Neural cell (in vitro differentiated cells): ENCODE data around the gene PHACTR4. TPM values are rescaled to one million over a fixed set of nuclear protein-coding genes. Genes with fewer than 3 reads are reported as not detected.

Experiments
- H2AFZ ChIP-seq: fragments of 200-600, 300-800 bp; sonication (generic), shearing (Covaris generic); 2 replicates; pipeline ENCODE4 v1.6.0; 2014; ENCODE audit warnings: low read depth, mild to moderate bottlenecking, antibody characterized with exemption, low read length, moderate library complexity
- H3F3A ChIP-seq: fragments of 200-600 bp; shearing (Covaris generic); 2 replicates; pipeline ENCODE4 v1.6.1; 2016; ENCODE audit warnings: mild to moderate bottlenecking, moderate library complexity, mixed read lengths, antibody characterized with exemption, low read length; ENCODE audit not compliant: insufficient read depth, poor library complexity, severe bottlenecking
- H3K27ac ChIP-seq: fragments of 200-600, 300-800 bp; sonication (generic), shearing (Covaris generic); 2 replicates; pipeline ENCODE4 v1.5.1; 2014; ENCODE audit warnings: mild to moderate bottlenecking, low read length, moderate library complexity
- H3K27me3 ChIP-seq: fragments of 300-800, 200-600 bp; sonication (generic), shearing (Covaris generic); 2 replicates; pipeline ENCODE4 v1.6.0; 2014; ENCODE audit warnings: mild to moderate bottlenecking, low read depth, low read length, moderate library complexity; ENCODE audit not compliant: insufficient read depth
- H3K36me3 ChIP-seq: fragments of 300-800, 200-600 bp; sonication (generic), shearing (Covaris generic); 2 replicates; pipeline ENCODE4 v1.5.1; 2014; ENCODE audit warnings: mild to moderate bottlenecking, antibody characterized with exemption, low read length, moderate library complexity; ENCODE audit not compliant: insufficient read depth
- H3K4me2 ChIP-seq: fragments of 300-800, 200-600 bp; sonication (generic), shearing (Covaris generic); 2 replicates; pipeline ENCODE4 v1.6.0; 2014; ENCODE audit warnings: mild to moderate bottlenecking, low read length
- H3K4me3 ChIP-seq: fragments of 300-800, 200-600 bp; sonication (generic), shearing (Covaris generic); 2 replicates; pipeline ENCODE4 v1.5.1; 2014; ENCODE audit warnings: mild to moderate bottlenecking, low read length, moderate library complexity
- H3K79me2 ChIP-seq: fragments of 200-600 bp; shearing (Covaris generic); replicated peaks from 2 replicates; pipeline ENCODE4 v1.6.0; 2014; ENCODE audit warnings: mild to moderate bottlenecking, low read length, moderate library complexity; ENCODE audit not compliant: insufficient read depth
- H3K9ac ChIP-seq: fragments of 300-800, 200-600 bp; sonication (generic), shearing (Covaris generic); 2 replicates; pipeline ENCODE4 v1.6.1; 2016; ENCODE audit warnings: mild to moderate bottlenecking, low read length, mixed read lengths
- H3K9me2 ChIP-seq: fragments of 200-600 bp; shearing (Covaris generic); 2 replicates; pipeline ENCODE4 v1.6.1; 2016; ENCODE audit warnings: mild to moderate bottlenecking, low read length, mixed read lengths; ENCODE audit not compliant: insufficient read depth
- H3K9me3 ChIP-seq: fragments of 200-600, 300-800 bp; sonication (generic), shearing (Covaris generic); 2 replicates; pipeline ENCODE4 v1.6.1; 2016; ENCODE audit warnings: mild to moderate bottlenecking, mixed run types, low read length, moderate library complexity, mixed read lengths
- H4K20me1 ChIP-seq: fragments of 200-600 bp; shearing (Covaris generic); 2 replicates; pipeline ENCODE4 v1.6.1; 2016; ENCODE audit warnings: mild to moderate bottlenecking, mixed run types; ENCODE audit not compliant: insufficient read depth
- CTCF ChIP-seq: fragments of 450-650 bp; IDR thresholded peaks from 2 replicates; pipeline ENCODE4 v1.5.1; 2014; ENCODE audit warnings: antibody characterized with exemption, mild to moderate bottlenecking, moderate library complexity; ENCODE audit not compliant: poor library complexity, severe bottlenecking
- EP300 ChIP-seq: fragments of 450-650 bp; conservative IDR thresholded peaks from 2 replicates; pipeline ENCODE4 v1.6.1; 2014; ENCODE audit warnings: antibody characterized with exemption, mild to moderate bottlenecking, moderate library complexity; ENCODE audit not compliant: poor library complexity, severe bottlenecking
- EZH2 ChIP-seq: fragments of 200-600, 300-800 bp; shearing (Covaris generic), sonication (generic); IDR thresholded peaks from 2 replicates; pipeline ENCODE4 v1.6.1; 2014; ENCODE audit warnings: antibody characterized with exemption, low read length, borderline replicate concordance, mild to moderate bottlenecking; ENCODE audit not compliant: insufficient read depth, poor library complexity, severe bottlenecking
- MXI1 ChIP-seq: fragments of 450-650 bp; conservative IDR thresholded peaks from 2 replicates; pipeline ENCODE4 v1.6.1; 2014; ENCODE audit warnings: antibody characterized with exemption, mild to moderate bottlenecking; ENCODE audit not compliant: poor library complexity, severe bottlenecking
- POLR2AphosphoS5 ChIP-seq: IDR thresholded peaks from 2 replicates; pipeline ENCODE4 v1.6.1; 2012
- RAD21 ChIP-seq: fragments of 450-650 bp; conservative IDR thresholded peaks from 2 replicates; pipeline ENCODE4 v1.6.1; 2014; ENCODE audit warnings: antibody characterized with exemption, mild to moderate bottlenecking, moderate library complexity
- REST ChIP-seq: IDR thresholded peaks from 2 replicates; pipeline ENCODE4 v1.6.1; 2012; ENCODE audit warnings: borderline replicate concordance
- SMC3 ChIP-seq: fragments of 450-650 bp; conservative IDR thresholded peaks from 2 replicates; pipeline ENCODE4 v1.6.1; 2014; ENCODE audit warnings: antibody characterized with exemption, mild to moderate bottlenecking, moderate library complexity; ENCODE audit not compliant: poor library complexity
- TAF1 ChIP-seq: IDR thresholded peaks from 2 replicates; pipeline ENCODE4 v1.6.1; 2012; ENCODE audit warnings: low read depth
- polyA plus RNA-seq: library from polyadenylated mRNA; depleted of rRNA; stranded (reverse); fragments of >200 nt; gene quantifications from 2 replicates; pipeline ENCODE4 v1.2.3, GENCODE V29; 2014

The PHACTR4 gene
- polyA plus RNA-seq, 1 donor from 2014 or later = 7.9 TPM

GRCh38 chr1:28437924-28438699 is 68.6 kb downstream of the PHACTR4 start:
- no peak overlapping the region for H3K9ac ChIP-seq
- no peaks in the 10 kb centered on the region for H3K36me3 ChIP-seq
- H3K9me3 ChIP-seq = no peaks in the 10 kb centered on the region
- H2AFZ ChIP-seq = no peak overlapping the region
- no peaks in the 10 kb centered on the region for H3F3A ChIP-seq
- no peaks in the 10 kb centered on the region for H4K20me1 ChIP-seq
- no peak overlapping the region for H3K4me2 ChIP-seq
- TF ChIP-seq REST (no peak), TAF1 (no peak), EP300 (no peak), CTCF (no peak), MXI1 (no peak), EZH2 (no peak), POLR2AphosphoS5 (no peak), RAD21 (no peak), SMC3 (no peak)
- H3K4me3 ChIP-seq = no peak overlapping the region
- no peak overlapping the region for H3K27ac ChIP-seq
- H3K9me2 ChIP-seq = no peaks in the 10 kb centered on the region
- no peaks in the 10 kb centered on the region for H3K27me3 ChIP-seq
- peaks cover 11% of the 10 kb centered on the region for H3K79me2 ChIP-seq

GRCh38 chr1:28439320-28439719 is 69.8 kb downstream of the PHACTR4 start:
- H3K4me3 ChIP-seq = no peak overlapping the region
- no peaks in the 10 kb centered on the region for H4K20me1 ChIP-seq
- peaks cover 16% of the 10 kb centered on the region for H3K79me2 ChIP-seq
- H3K36me3 ChIP-seq = no peaks in the 10 kb centered on the region
- H2AFZ ChIP-seq = no peak overlapping the region
- no peak overlapping the region for H3K9ac ChIP-seq
- H3K27me3 ChIP-seq = no peaks in the 10 kb centered on the region
- no peak overlapping the region for H3K4me2 ChIP-seq
- no peaks in the 10 kb centered on the region for H3F3A ChIP-seq
- TF ChIP-seq MXI1 (no peak), RAD21 (no peak), POLR2AphosphoS5 (no peak), EZH2 (no peak), EP300 (no peak), SMC3 (no peak), CTCF (no peak)
- no peaks in the 10 kb centered on the region for H3K9me2 ChIP-seq
- H3K27ac ChIP-seq = no peak overlapping the region
- no peaks in the 10 kb centered on the region for H3K9me3 ChIP-seq
